Gastrocnemius medialis (tissue), 4 donors: ENCODE data around the gene CD63. TPM values are rescaled to one million over a fixed set of nuclear protein-coding genes. Genes with fewer than 3 reads are reported as not detected.

Experiments
- ATAC-seq, 2 donors: fragments of 150-250 bp; one replicate each; pipeline ENCODE4 v1.9.1; 2016
- DNase-seq, 2 donors: peaks; one replicate each; pipeline ENCODE4 v3.0.0-alpha.2; 2019
- H3K27ac ChIP-seq, 4 donors: fragments of 200-600 bp; sonication (generic); 1 replicate in 1 of 4; 2 replicates in 3 of 4; pipeline ENCODE4 v1.5.1; 2016 to 2018; ENCODE audit warnings: mild to moderate bottlenecking in 2 of 4, moderate library complexity in 1 of 4
- H3K27me3 ChIP-seq, 3 donors: fragments of 200-600 bp; sonication (generic) in 2 of 3; 1 replicate in 1 of 3; 2 replicates in 2 of 3; pipeline versions ENCODE4 v1.5.1 to v1.6.0; 2016 to 2019; ENCODE audit warnings: mild to moderate bottlenecking in 1 of 3, moderate library complexity in 1 of 3
- H3K36me3 ChIP-seq, 2 donors: fragments of 200-600 bp; sonication (generic) in 1 of 2; one replicate each; pipeline ENCODE4 v1.5.1; 2017 to 2018
- H3K4me1 ChIP-seq, 2 donors: fragments of 200-600 bp; sonication (generic) in 1 of 2; one replicate each; pipeline ENCODE4 v1.5.1; 2016 to 2017; ENCODE audit warnings: mild to moderate bottlenecking in 2 of 2
- H3K4me3 ChIP-seq, 4 donors: fragments of 200-600 bp; sonication (generic) in 3 of 4; 1 replicate in 1 of 4; 2 replicates in 3 of 4; pipeline ENCODE4 v1.5.1; 2016 to 2019; ENCODE audit warnings: mild to moderate bottlenecking in 2 of 4
- H3K9me3 ChIP-seq, 3 donors: fragments of 200-600 bp; sonication (generic) in 2 of 3; 1 replicate in 1 of 3; 2 replicates in 2 of 3; pipeline ENCODE4 v1.5.1; 2016 to 2019
- CTCF ChIP-seq, 5 experiments: fragments of 450-650 bp in 3 of 5; fragments of 200-600 bp in 2 of 5; sonication (generic) in 2 of 5; IDR thresholded peaks in 4 of 5; conservative IDR thresholded peaks in 1 of 5; 1 replicate in 4 of 5; 2 replicates in 1 of 5; pipeline ENCODE4 v1.5.1; 2016 to 2019; ENCODE audit warnings: antibody characterized with exemption in 5 of 5, mild to moderate bottlenecking in 3 of 5, moderate library complexity in 3 of 5
- POLR2A ChIP-seq, 2 donors: fragments of 450-650 bp; IDR thresholded peaks; one replicate each; pipeline ENCODE4 v1.6.1; 2017; ENCODE audit warnings: antibody characterized with exemption in 2 of 2, mild to moderate bottlenecking in 2 of 2, moderate library complexity in 2 of 2
- in situ Hi-C, 4 donors: fragments of 200-750 bp; cut with MboI; loops; one replicate each; pipeline versions ENCODE4 v1.15.0 to v1.8.0; 2017; ENCODE audit warnings: low sequenced_read_pairs in 4 of 4
- intact Hi-C: fragments of 100-400 bp; cut with DNase I; formaldehyde crosslinking; loops from one replicate; pipeline ENCODE4 v1.15.1; 2023; ENCODE audit warnings: low total_unique reads
- total RNA-seq, 4 donors: library from RNA; depleted of rRNA; stranded (reverse); fragments of >200 nt; gene quantifications; one replicate each; pipeline versions ENCODE4 v1.1.0 to v1.2.3, GENCODE V29; 2016

CD63 gene
- total RNA-seq, 4 donors from 2014 or later, result 423 to 1,107 (median 634) TPM

- no peaks in the 10 kb centered on the region for H3K36me3 ChIP-seq
- peak overlapping the region in 1 of 4 donors; percentile 8 for H3K4me3 ChIP-seq
- H3K4me1 ChIP-seq, result peaks cover 67 to 75% of the 10 kb centered on the region in 2 donors
- H3K27ac ChIP-seq, result peak overlapping the region; percentile 95 to 100 (median 99)
- no peaks in the 10 kb centered on the region for H3K27me3 ChIP-seq
- DNase-seq, result no peak
- ATAC-seq, result no peak
- H3K9me3 ChIP-seq, result no peaks in the 10 kb centered on the region
- intact Hi-C loops (loop anchor here (5.0 to 10.0 kb wide), 2 partner anchors 504 to 547 kb away; partner anchors contain the start of genes COQ10A, NABP2 and RNF41), in situ Hi-C loops (loop anchor here in 2 of 4 donors (5.0 to 25.0 kb wide), 2 partner anchors 41 to 1731 kb away; partner anchors contain the start of gene HOXC10 (in 1 of the 2))
- no peak for TF ChIP-seq CTCF (IDR thresholded peaks at IDR 0.05 in 4 of 5, conservative IDR thresholded peaks at IDR 0.05 in 1 of 5)
- TF ChIP-seq POLR2A (IDR thresholded peaks at IDR 0.05), result no peak
Measured at GRCh38 chr12:55718015-55718414, 10.8 kb downstream of the CD63 start.

- no peaks in the 10 kb centered on the region for H3K36me3 ChIP-seq
- peak overlapping the region; percentile 69 to 95 (median 81) for H3K4me3 ChIP-seq
- in situ Hi-C loops, result loop anchor here in 2 of 4 donors (5.0 to 25.0 kb wide), 2 partner anchors 40 to 1730 kb away; partner anchors contain the start of gene HOXC10 (in 1 of the 2)
- peak overlapping the region; percentile 95 to 100 (median 99) for H3K27ac ChIP-seq
- H3K27me3 ChIP-seq, result no peaks in the 10 kb centered on the region
- no peaks in the 10 kb centered on the region for H3K9me3 ChIP-seq
- intact Hi-C loops, result loop anchor here (5.0 to 10.0 kb wide), 2 partner anchors 505 to 547 kb away; partner anchors contain the start of genes COQ10A, NABP2 and RNF41
- H3K4me1 ChIP-seq, result peaks cover 74 to 83% of the 10 kb centered on the region in 2 donors
- DNase-seq (peak in 1 of 2 donors; percentile 49), ATAC-seq (no peak)
- TF ChIP-seq POLR2A (IDR thresholded peaks at IDR 0.05) (no peak), CTCF (IDR thresholded peaks at IDR 0.05 in 4 of 5, conservative IDR thresholded peaks at IDR 0.05 in 1 of 5) (no peak)
Measured at GRCh38 chr12:55717011-55718007, 11.5 kb downstream of the CD63 start.

GRCh38 chr12:55716582-55716957 lies 12.2 kb downstream of the CD63 start:
- peaks cover 78 to 86% of the 10 kb centered on the region in 2 donors for H3K4me1 ChIP-seq
- TF ChIP-seq CTCF (IDR thresholded peaks at IDR 0.05 in 4 of 5, conservative IDR thresholded peaks at IDR 0.05 in 1 of 5), result no peak
- TF ChIP-seq POLR2A (IDR thresholded peaks at IDR 0.05), result peak in 1 of 2 donors; percentile 4
- H3K27ac ChIP-seq, result peak overlapping the region; percentile 95 to 100 (median 99)
- H3K9me3 ChIP-seq, result no peaks in the 10 kb centered on the region
- DNase-seq (no peak), ATAC-seq (peak in 1 of 2 donors; percentile 4)
- peak overlapping the region; percentile 69 to 95 (median 81) for H3K4me3 ChIP-seq
- H3K27me3 ChIP-seq, result no peaks in the 10 kb centered on the region
- intact Hi-C loops (loop anchor here (5.0 to 10.0 kb wide), 2 partner anchors 506 to 548 kb away; partner anchors contain the start of genes COQ10A, NABP2 and RNF41), in situ Hi-C loops (loop anchor here in 2 of 4 donors (5.0 to 25.0 kb wide), 2 partner anchors 39 to 1729 kb away; partner anchors contain the start of gene HOXC10 (in 1 of the 2))
- H3K36me3 ChIP-seq, result no peaks in the 10 kb centered on the region

GRCh38 chr12:55715833-55716581 lies 12.8 kb downstream of the CD63 start, which contains the start of gene BLOC1S1:
BLOC1S1 (plus strand) TSS chr12:55716046; CDS start chr12:55716052, 6 bp downstream.
- H3K9me3 ChIP-seq, result no peaks in the 10 kb centered on the region
- H3K36me3 ChIP-seq, result no peaks in the 10 kb centered on the region
- peaks cover 80 to 85% of the 10 kb centered on the region in 2 donors for H3K4me1 ChIP-seq
- DNase-seq, result peak; percentile 90 to 96
- peak; percentile 56 to 63 for ATAC-seq
- peak; percentile 54 to 56 for TF ChIP-seq POLR2A (IDR thresholded peaks at IDR 0.05)
- peak in 4 of 5 experiments; percentile 13 to 58 (median 38) for TF ChIP-seq CTCF (IDR thresholded peaks at IDR 0.05 in 4 of 5, conservative IDR thresholded peaks at IDR 0.05 in 1 of 5)
- in situ Hi-C loops, result loop anchor here in 2 of 4 donors (5.0 to 25.0 kb wide), 2 partner anchors 39 to 1729 kb away; partner anchors contain the start of gene HOXC10 (in 1 of the 2)
- H3K27ac ChIP-seq, result peak within 1 kb of the TSS; percentile 95 to 100 (median 99)
- H3K27me3 ChIP-seq, result no peaks in the 10 kb centered on the region
- intact Hi-C loops, result loop anchor here (5.0 to 10.0 kb wide), 2 partner anchors 506 to 549 kb away; partner anchors contain the start of genes COQ10A, NABP2 and RNF41
- peak within 1 kb of the TSS; percentile 69 to 95 (median 81) for H3K4me3 ChIP-seq
